NCI-H510A (cell line): ENCODE data around the gene OTUD6A.
"Not testable (repeated sequence)": the region's sequence is repeated elsewhere in the genome, so short reads cannot be mapped to it uniquely, and the experiment has no call there.

Experiments
- DNase-seq: peaks from one replicate; lab custom pipeline; 2025; lab: John Stamatoyannopoulos, UW

The OTUD6A gene

GRCh38 chrX:70046978-70047377 lies 15.3 kb upstream of the OTUD6A start:
- DNase-seq: no peak

GRCh38 chrX:70049406-70049805 lies 12.9 kb upstream of the OTUD6A start:
- no peak for DNase-seq

- DNase-seq: no peak
Measured at GRCh38 chrX:70049925-70050324, 12.3 kb upstream of the OTUD6A start, which contains the start of gene AWAT2. Gene AWAT2, minus strand, starts transcription at chrX:70049938. Its CDS starts 6 bp downstream, at chrX:70049932.

- DNase-seq: no peak
Measured at GRCh38 chrX:70052895-70053615, 9.2 kb upstream of the OTUD6A start.

GRCh38 chrX:70054391-70054790 lies 7.9 kb upstream of the OTUD6A start:
- no peak for DNase-seq

GRCh38 chrX:70062961-70063550 lies 799 bp downstream of the OTUD6A start:
- no peak for DNase-seq

GRCh38 chrX:70066646-70067045 lies 4.4 kb downstream of the OTUD6A start:
- no peak for DNase-seq

- DNase-seq: no peak
Measured at GRCh38 chrX:70079297-70079696, 17.0 kb downstream of the OTUD6A start.

- DNase-seq: no peak
Measured at GRCh38 chrX:70079870-70080269, 17.6 kb downstream of the OTUD6A start.

GRCh38 chrX:70082723-70083122 lies 20.5 kb downstream of the OTUD6A start:
- DNase-seq: no peak

- no peak for DNase-seq
Measured at GRCh38 chrX:70084592-70085240, 22.5 kb downstream of the OTUD6A start.

- DNase-seq: peak; percentile 35
Measured at GRCh38 chrX:70087857-70088630, 25.8 kb downstream of the OTUD6A start.

- no peak for DNase-seq
Measured at GRCh38 chrX:70088751-70089150, 26.5 kb downstream of the OTUD6A start.

- no peak for DNase-seq
Measured at GRCh38 chrX:70089604-70090297, 27.5 kb downstream of the OTUD6A start.

GRCh38 chrX:70092247-70092646 lies 30.0 kb downstream of the OTUD6A start:
- no peak for DNase-seq

- peak; percentile 1 for DNase-seq
Measured at GRCh38 chrX:70096052-70096451, 33.8 kb downstream of the OTUD6A start.

- DNase-seq: no peak
Measured at GRCh38 chrX:70105229-70105628, 43.0 kb downstream of the OTUD6A start.

GRCh38 chrX:70111436-70112026 lies 49.3 kb downstream of the OTUD6A start:
- not testable (repeated sequence) for DNase-seq
